ENCODE results near the gene CAST. TPM values are rescaled to one million over a fixed set of nuclear protein-coding genes. Genes with fewer than 3 reads are reported as not detected.
A peak's percentile ranks its signal among the peaks of the same experiment; 100 is the strongest.

CAST gene
- total and polyA plus RNA-seq, 4 donors: 101 to 307 (median 212) TPM

- intact Hi-C loops (cut with DNase I): no loop called here
- DNase-seq (no peak), ATAC-seq (ENCODE audit: low FRiP score) (no peak)
- no peak overlapping the region for H3K4me3 ChIP-seq (ENCODE audit: low read length in 2 of 2)
- H3K9me3 ChIP-seq (ENCODE audit: control insufficient read depth, low read length): no peaks in the 10 kb centered on the region
- WGBS, 2 donors: 85 to 88% methylated on average over 1 of the region's 1 CpG
- H3K27me3 ChIP-seq (ENCODE audit: control insufficient read depth in 1 of 2, insufficient read depth in 2 of 2, low read length in 1 of 2): no peaks in the 10 kb centered on the region
- H3K27ac ChIP-seq (ENCODE audit: low read depth in 1 of 2, low read length in 2 of 2): no peak overlapping the region
- H3K36me3 ChIP-seq (ENCODE audit: control insufficient read depth in 1 of 2, insufficient read depth in 2 of 2, low read length in 1 of 2): no peaks in the 10 kb centered on the region
- H3K4me1 ChIP-seq (ENCODE audit: control insufficient read depth in 1 of 2, insufficient read depth in 2 of 2, low read length in 2 of 2): no peaks in the 10 kb centered on the region
Measured at GRCh38 chr5:96658272-96658671, 3.9 kb upstream of the CAST start.

DNA sequence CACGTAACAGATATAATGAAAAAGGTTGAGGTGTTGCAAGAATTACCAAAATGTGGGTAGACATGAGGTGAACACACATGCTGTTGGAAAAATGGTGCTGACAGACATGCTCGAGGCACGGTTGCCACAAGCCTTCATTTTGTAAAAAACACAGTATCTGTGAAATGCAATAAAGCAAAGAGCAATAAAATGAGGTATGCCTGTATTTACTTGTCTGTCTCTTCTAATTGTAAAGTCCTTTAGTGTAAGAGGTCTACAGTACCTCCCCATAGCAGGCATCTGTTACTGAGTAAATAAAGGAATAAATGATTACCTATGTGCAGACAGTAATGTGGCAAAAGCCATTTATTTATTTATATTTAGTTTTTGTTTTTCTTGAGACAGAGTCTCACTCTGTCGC, 3.0 kb upstream of the CAST start:
- H3K36me3 ChIP-seq (ENCODE audit: control insufficient read depth in 1 of 2, insufficient read depth in 2 of 2, low read length in 1 of 2): no peaks in the 10 kb centered on the region
- no peak overlapping the region for H3K4me3 ChIP-seq (ENCODE audit: low read length in 2 of 2)
- H3K27me3 ChIP-seq (ENCODE audit: control insufficient read depth in 1 of 2, insufficient read depth in 2 of 2, low read length in 1 of 2): no peaks in the 10 kb centered on the region
- H3K9me3 ChIP-seq (ENCODE audit: control insufficient read depth, low read length): no peaks in the 10 kb centered on the region
- intact Hi-C loops (cut with DNase I): no loop called here
- no peak for ATAC-seq (ENCODE audit: low FRiP score)
- DNase-seq: no peak
- no peaks in the 10 kb centered on the region for H3K4me1 ChIP-seq (ENCODE audit: control insufficient read depth in 1 of 2, insufficient read depth in 2 of 2, low read length in 2 of 2)
- 91 to 93% methylated on average over 4 of the region's 4 CpGs for WGBS, 2 donors
- no peak overlapping the region for H3K27ac ChIP-seq (ENCODE audit: low read depth in 1 of 2, low read length in 2 of 2)

DNA sequence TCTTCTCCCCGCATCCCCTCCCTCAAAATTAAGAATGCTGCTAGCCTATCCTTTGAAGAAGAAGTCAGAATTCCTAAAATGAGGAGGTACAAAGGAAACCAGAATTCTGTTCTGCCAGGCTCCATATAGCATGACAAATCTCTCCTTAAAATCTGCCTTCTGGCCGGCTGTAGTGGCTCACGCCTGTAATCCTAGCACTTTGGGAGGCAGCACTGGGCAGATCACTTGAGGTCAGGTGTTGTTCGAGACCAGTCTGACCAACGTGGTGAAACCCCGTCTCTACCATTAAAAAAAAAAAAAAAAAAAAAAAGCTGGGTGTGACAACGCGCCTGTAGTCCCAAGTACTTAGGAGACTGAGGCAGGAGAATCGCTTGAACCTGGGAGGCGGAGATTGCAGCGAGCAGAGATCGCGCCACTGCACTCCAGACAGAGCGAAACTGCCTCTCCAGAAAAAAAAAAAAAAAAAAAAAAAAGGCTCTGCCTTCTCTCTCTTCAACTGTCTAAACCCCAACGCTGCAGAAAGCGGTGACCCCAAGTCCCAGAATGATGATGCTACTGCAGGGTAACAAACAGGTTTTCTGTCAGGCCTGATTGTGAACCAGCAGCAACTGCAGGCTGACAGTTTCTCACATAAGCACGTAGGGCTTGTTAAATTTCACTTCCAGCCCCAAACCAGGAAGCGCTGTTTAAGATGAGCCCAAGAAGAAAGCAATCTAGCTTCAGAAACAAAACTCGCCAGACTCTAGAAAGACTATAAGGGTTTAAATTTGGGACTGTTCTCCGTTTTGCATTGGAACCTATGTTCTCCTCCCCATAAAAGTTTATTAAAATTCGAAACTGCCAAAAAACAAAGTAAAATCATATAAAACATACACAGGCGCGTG, 963 bp upstream of the CAST start:
- DNase-seq (peak in 1 of 2 donors; percentile 52), ATAC-seq (ENCODE audit: low FRiP score) (no peak)
- H3K9me3 ChIP-seq (ENCODE audit: control insufficient read depth, low read length): no peaks in the 10 kb centered on the region
- H3K4me3 ChIP-seq (ENCODE audit: low read length in 2 of 2): peak overlapping the region; percentile 62 to 88
- no peaks in the 10 kb centered on the region for H3K4me1 ChIP-seq (ENCODE audit: control insufficient read depth in 1 of 2, insufficient read depth in 2 of 2, low read length in 2 of 2)
- H3K36me3 ChIP-seq (ENCODE audit: control insufficient read depth in 1 of 2, insufficient read depth in 2 of 2, low read length in 1 of 2): no peaks in the 10 kb centered on the region
- 3 to 4% methylated on average over 23 of the region's 23 CpGs for WGBS, 2 donors
- intact Hi-C loops (cut with DNase I): loop anchor here (5.0 kb wide), 2 partner anchors 41 to 49 kb away; no protein-coding TSS in a partner anchor
- no peaks in the 10 kb centered on the region for H3K27me3 ChIP-seq (ENCODE audit: control insufficient read depth in 1 of 2, insufficient read depth in 2 of 2, low read length in 1 of 2)
- H3K27ac ChIP-seq (ENCODE audit: low read depth in 1 of 2, low read length in 2 of 2): peak overlapping the region; percentile 18 to 87

DNA sequence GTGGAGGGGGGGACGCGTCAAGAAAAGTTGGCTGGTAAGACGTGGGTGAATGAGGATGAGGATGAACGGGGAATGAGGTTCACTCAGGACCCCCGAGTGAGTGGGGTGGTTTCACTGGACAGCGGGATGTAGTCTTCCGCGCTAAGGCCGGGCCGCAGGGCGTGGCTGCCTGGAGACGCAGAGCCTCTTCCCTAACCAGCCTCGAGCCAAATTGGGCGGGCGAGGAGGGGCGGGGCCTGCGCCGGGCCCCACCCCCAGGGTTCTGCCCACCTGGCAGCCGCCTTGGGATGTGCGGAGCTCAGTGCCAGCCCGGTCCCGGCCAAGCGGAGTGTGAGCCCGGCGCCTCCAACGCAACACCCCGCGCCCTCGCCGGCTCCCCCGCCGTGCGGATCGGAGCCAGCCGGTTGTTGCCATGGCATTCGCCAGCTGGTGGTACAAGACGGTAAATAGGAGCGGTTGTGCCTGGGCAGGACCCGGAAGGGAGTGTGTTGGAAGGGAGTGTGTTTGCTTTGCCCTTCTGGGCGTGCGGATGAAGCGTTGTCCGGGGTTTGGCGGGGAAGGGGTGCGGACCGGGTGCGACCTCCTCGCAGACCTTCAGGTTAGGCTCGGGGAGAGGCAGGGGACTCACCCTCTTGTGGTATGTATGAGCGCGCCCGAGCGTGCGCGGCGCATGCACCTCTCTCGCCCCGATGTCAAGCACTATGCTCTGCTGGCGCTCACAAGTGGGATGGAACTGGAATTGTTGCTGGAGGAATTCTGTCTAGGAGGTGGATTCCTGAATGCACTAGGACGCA, 746 bp downstream of the CAST start:
- DNase-seq (peak; percentile 95 to 98), ATAC-seq (ENCODE audit: low FRiP score) (peak; percentile 96)
- intact Hi-C loops (cut with DNase I): loop anchor here (5.0 kb wide), 2 partner anchors 39 to 51 kb away; no protein-coding TSS in a partner anchor
- Histone ChIP-seq H3K9me3 (ENCODE audit: control insufficient read depth, low read length) (no peaks in the 10 kb centered on the region), H3K36me3 (ENCODE audit: control insufficient read depth in 1 of 2, insufficient read depth in 2 of 2, low read length in 1 of 2) (no peaks in the 10 kb centered on the region), H3K27me3 (ENCODE audit: control insufficient read depth in 1 of 2, insufficient read depth in 2 of 2, low read length in 1 of 2) (no peaks in the 10 kb centered on the region), H3K27ac (ENCODE audit: low read depth in 1 of 2, low read length in 2 of 2) (peak overlapping the region; percentile 74 to 87), H3K4me1 (ENCODE audit: control insufficient read depth in 1 of 2, insufficient read depth in 2 of 2, low read length in 2 of 2) (peaks cover 0 to 2% of the 10 kb centered on the region in 2 donors), H3K4me3 (ENCODE audit: low read length in 2 of 2) (peak overlapping the region; percentile 75 to 88)
- WGBS, 2 donors: 0 to 1% methylated on average over 57 to 60 of the region's 60 CpGs

DNA sequence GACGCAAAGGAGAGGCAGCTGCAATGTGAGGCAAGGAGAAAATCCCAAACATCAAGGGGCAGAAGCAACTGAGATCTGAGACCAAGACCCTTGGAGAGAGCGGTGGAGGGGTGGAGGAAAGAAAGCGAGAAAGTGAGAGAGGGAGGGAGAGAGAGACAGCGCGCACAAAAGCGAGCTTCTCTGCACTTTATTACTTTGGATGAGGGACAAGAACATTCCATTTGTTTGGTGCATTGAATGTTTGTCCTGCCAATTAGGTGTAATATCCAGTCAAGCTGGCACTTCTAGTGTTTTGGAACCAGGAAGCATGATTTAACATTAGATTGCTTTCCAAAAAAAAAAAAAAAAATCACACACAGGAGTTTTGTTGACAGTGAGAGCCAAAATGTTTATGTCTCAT, 1.4 kb downstream of the CAST start:
- DNase-seq: no peak
- Histone ChIP-seq H3K9me3 (ENCODE audit: control insufficient read depth, low read length) (no peaks in the 10 kb centered on the region), H3K27me3 (ENCODE audit: control insufficient read depth in 1 of 2, insufficient read depth in 2 of 2, low read length in 1 of 2) (no peaks in the 10 kb centered on the region), H3K4me1 (ENCODE audit: control insufficient read depth in 1 of 2, insufficient read depth in 2 of 2, low read length in 2 of 2) (peaks cover 0 to 2% of the 10 kb centered on the region in 2 donors), H3K36me3 (ENCODE audit: control insufficient read depth in 1 of 2, insufficient read depth in 2 of 2, low read length in 1 of 2) (no peaks in the 10 kb centered on the region), H3K4me3 (ENCODE audit: low read length in 2 of 2) (peak overlapping the region; percentile 75 to 88), H3K27ac (ENCODE audit: low read depth in 1 of 2, low read length in 2 of 2) (peak overlapping the region in 1 of 2 donors; percentile 79)
- no peak for ATAC-seq (ENCODE audit: low FRiP score)
- intact Hi-C loops (cut with DNase I): loop anchor here (5.0 kb wide), 2 partner anchors 39 to 51 kb away; no protein-coding TSS in a partner anchor
- 13 to 40% methylated on average over 6 of the region's 6 CpGs for WGBS, 2 donors

GRCh38 chr5:96664669-96665068, 2.5 kb downstream of the CAST start:
- DNase-seq (no peak), ATAC-seq (ENCODE audit: low FRiP score) (no peak)
- Histone ChIP-seq H3K36me3 (ENCODE audit: control insufficient read depth in 1 of 2, insufficient read depth in 2 of 2, low read length in 1 of 2) (no peaks in the 10 kb centered on the region), H3K4me1 (ENCODE audit: control insufficient read depth in 1 of 2, insufficient read depth in 2 of 2, low read length in 2 of 2) (peaks cover 0 to 2% of the 10 kb centered on the region in 2 donors), H3K9me3 (ENCODE audit: control insufficient read depth, low read length) (no peaks in the 10 kb centered on the region), H3K27me3 (ENCODE audit: control insufficient read depth in 1 of 2, insufficient read depth in 2 of 2, low read length in 1 of 2) (no peaks in the 10 kb centered on the region), H3K27ac (ENCODE audit: low read depth in 1 of 2, low read length in 2 of 2) (no peak overlapping the region), H3K4me3 (ENCODE audit: low read length in 2 of 2) (no peak overlapping the region)
- intact Hi-C loops (cut with DNase I): loop anchor here (5.0 kb wide), 2 partner anchors 38 to 52 kb away; no protein-coding TSS in a partner anchor

DNA sequence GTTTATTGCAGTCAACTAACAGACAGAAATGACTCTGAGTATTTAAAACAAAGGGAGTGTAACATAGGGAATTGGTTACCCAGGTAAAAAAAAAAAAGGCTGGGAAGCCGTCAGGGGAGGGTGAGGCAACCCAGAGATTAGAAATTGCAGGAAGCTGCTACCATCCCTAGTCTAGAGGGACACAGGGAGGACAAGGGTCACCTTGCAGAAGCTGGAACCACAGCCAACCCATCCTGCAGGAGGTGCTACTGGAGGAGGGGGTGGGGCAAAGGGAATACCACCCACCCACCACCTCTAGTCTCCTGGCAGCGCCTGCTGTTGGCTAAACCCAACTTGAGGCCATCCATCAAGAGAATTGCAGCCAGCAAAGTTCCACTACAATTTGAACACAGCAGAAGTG, 6.5 kb downstream of the CAST start:
- Histone ChIP-seq H3K36me3 (ENCODE audit: control insufficient read depth in 1 of 2, insufficient read depth in 2 of 2, low read length in 1 of 2) (no peaks in the 10 kb centered on the region), H3K4me1 (ENCODE audit: control insufficient read depth in 1 of 2, insufficient read depth in 2 of 2, low read length in 2 of 2) (peaks cover 0 to 5% of the 10 kb centered on the region in 2 donors), H3K4me3 (ENCODE audit: low read length in 2 of 2) (no peak overlapping the region), H3K9me3 (ENCODE audit: control insufficient read depth, low read length) (no peaks in the 10 kb centered on the region), H3K27ac (ENCODE audit: low read depth in 1 of 2, low read length in 2 of 2) (no peak overlapping the region), H3K27me3 (ENCODE audit: control insufficient read depth in 1 of 2, insufficient read depth in 2 of 2, low read length in 1 of 2) (no peaks in the 10 kb centered on the region)
- intact Hi-C loops (cut with DNase I): no loop called here
- 77 to 89% methylated on average over 2 of the region's 2 CpGs for WGBS, 2 donors
- DNase-seq (no peak), ATAC-seq (ENCODE audit: low FRiP score) (no peak)

- no peaks in the 10 kb centered on the region for H3K9me3 ChIP-seq (ENCODE audit: control insufficient read depth, low read length)
- peaks cover 0 to 5% of the 10 kb centered on the region in 2 donors for H3K4me1 ChIP-seq (ENCODE audit: control insufficient read depth in 1 of 2, insufficient read depth in 2 of 2, low read length in 2 of 2)
- WGBS, 2 donors: 68 to 73% methylated on average over 3 of the region's 3 CpGs
- no peak overlapping the region for H3K27ac ChIP-seq (ENCODE audit: low read depth in 1 of 2, low read length in 2 of 2)
- no peak for ATAC-seq (ENCODE audit: low FRiP score)
- intact Hi-C loops (cut with DNase I): no loop called here
- no peaks in the 10 kb centered on the region for H3K36me3 ChIP-seq (ENCODE audit: control insufficient read depth in 1 of 2, insufficient read depth in 2 of 2, low read length in 1 of 2)
- no peak overlapping the region for H3K4me3 ChIP-seq (ENCODE audit: low read length in 2 of 2)
- DNase-seq: no peak
- H3K27me3 ChIP-seq (ENCODE audit: control insufficient read depth in 1 of 2, insufficient read depth in 2 of 2, low read length in 1 of 2): no peaks in the 10 kb centered on the region
Measured at GRCh38 chr5:96669909-96670308, 7.7 kb downstream of the CAST start.

Measured in aorta (tissue), 5 donors.